GM12892 (cell line): ENCODE results near the gene TBC1D5.

ENCODE experiments used
- POLR2A ChIP-seq: IDR thresholded peaks from 2 replicates; pipeline ENCODE4 v1.6.1; 2011; ENCODE audit warnings: low read depth, low read length, control low read depth
- POLR2AphosphoS5 ChIP-seq: IDR thresholded peaks from 2 replicates; pipeline ENCODE4 v1.6.1; 2011; ENCODE audit warnings: low read depth, low read length, control low read depth
- TAF1 ChIP-seq: IDR thresholded peaks from 2 replicates; pipeline ENCODE4 v1.6.1; 2011; ENCODE audit warnings: low read depth, mild to moderate bottlenecking, control low read depth, low read length, borderline replicate concordance

DNA sequence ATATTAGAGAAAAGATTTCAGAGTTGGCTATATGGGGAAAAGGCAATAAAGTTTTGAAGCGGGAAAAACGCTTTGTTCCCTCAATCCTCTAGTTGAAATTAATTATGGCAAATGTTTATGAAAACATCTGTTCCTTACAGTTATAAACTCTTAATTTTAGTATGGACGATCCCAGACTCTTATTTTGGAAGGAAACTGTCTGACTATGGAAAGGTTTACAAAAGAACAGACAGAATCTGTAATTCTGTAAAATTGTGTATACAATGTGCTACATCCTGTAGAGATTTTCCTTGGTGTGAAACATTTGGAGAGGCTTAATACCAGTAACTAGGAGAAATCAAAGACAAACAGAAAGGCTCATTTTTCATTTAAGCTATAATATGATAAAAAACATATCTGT lies 311.8 kb downstream of the TBC1D5 start:
- TF ChIP-seq POLR2AphosphoS5 (no peak), TAF1 (no peak), POLR2A (no peak)
